ENCODE data around the gene INS.

Gene INS

GRCh38 chr11:2167141-2168045 is 6.4 kb upstream of the INS start:
- no peak for DNase-seq (ENCODE audit: extremely low read depth in 1 of 2, low read depth in 1 of 2)

GRCh38 chr11:2166091-2166851 is 5.3 kb upstream of the INS start:
- DNase-seq (ENCODE audit: extremely low read depth in 1 of 2, low read depth in 1 of 2) = peak in 1 of 2 donors; percentile 21

GRCh38 chr11:2165571-2165970 is 4.6 kb upstream of the INS start:
- DNase-seq (ENCODE audit: extremely low read depth in 1 of 2, low read depth in 1 of 2) = no peak

GRCh38 chr11:2164861-2165555 is 4.0 kb upstream of the INS start:
- DNase-seq (ENCODE audit: extremely low read depth in 1 of 2, low read depth in 1 of 2) = no peak

GRCh38 chr11:2164081-2164480 is 3.1 kb upstream of the INS start:
- DNase-seq (ENCODE audit: extremely low read depth in 1 of 2, low read depth in 1 of 2) = no peak

GRCh38 chr11:2163428-2163978 is 2.5 kb upstream of the INS start:
- no peak for DNase-seq (ENCODE audit: extremely low read depth in 1 of 2, low read depth in 1 of 2)

GRCh38 chr11:2159536-2160413 is 1.2 kb downstream of the INS start:
- DNase-seq (ENCODE audit: extremely low read depth in 1 of 2, low read depth in 1 of 2) = no peak

- DNase-seq (ENCODE audit: extremely low read depth in 1 of 2, low read depth in 1 of 2) = no peak
Observed at GRCh38 chr11:2158966-2159365, 2.0 kb downstream of the INS start.

- DNase-seq (ENCODE audit: extremely low read depth in 1 of 2, low read depth in 1 of 2) = no peak
Observed at GRCh38 chr11:2158296-2158737, 2.7 kb downstream of the INS start.

- DNase-seq (ENCODE audit: extremely low read depth in 1 of 2, low read depth in 1 of 2) = no peak
Observed at GRCh38 chr11:2157294-2158040, 3.5 kb downstream of the INS start.

- DNase-seq (ENCODE audit: extremely low read depth in 1 of 2, low read depth in 1 of 2) = peak in 1 of 2 donors; percentile 33
Observed at GRCh38 chr11:2156416-2157182, 4.4 kb downstream of the INS start.

GRCh38 chr11:2155511-2155910 is 5.5 kb downstream of the INS start:
- DNase-seq (ENCODE audit: extremely low read depth in 1 of 2, low read depth in 1 of 2) = no peak

GRCh38 chr11:2154889-2155288 is 6.1 kb downstream of the INS start:
- no peak for DNase-seq (ENCODE audit: extremely low read depth in 1 of 2, low read depth in 1 of 2)

GRCh38 chr11:2154195-2154585 is 6.8 kb downstream of the INS start:
- no peak for DNase-seq (ENCODE audit: extremely low read depth in 1 of 2, low read depth in 1 of 2)

GRCh38 chr11:2153581-2154194 is 7.3 kb downstream of the INS start:
- no peak for DNase-seq (ENCODE audit: extremely low read depth in 1 of 2, low read depth in 1 of 2)

GRCh38 chr11:2151500-2152257 is 9.3 kb downstream of the INS start:
- peak; percentile 56 to 58 for DNase-seq (ENCODE audit: extremely low read depth in 1 of 2, low read depth in 1 of 2)
